OCI-LY7 (cell line): ENCODE results near the gene ANKRD52. TPM values are rescaled to one million over a fixed set of nuclear protein-coding genes. Genes with fewer than 3 reads are reported as not detected.
A peak's percentile ranks its signal among the peaks of the same experiment; 100 is the strongest.

ENCODE experiments used
- BruUV-seq: library from RNA; stranded (reverse); fragments of 400-500 nt; replicated peaks from 2 replicates; lab custom pipeline; 2021; lab: Mats Ljungman, UMichigan
- CTCF ChIA-PET: fragments of 300-600 bp; sonication (Branson Sonifier 250); formaldehyde crosslinking; loops from one replicate; lab custom pipeline; 2022; ENCODE audit warnings: antibody characterized with exemption; ENCODE audit not compliant: unreplicated experiment; lab: Charles Lee
- POLR2A ChIA-PET: fragments of 300-600 bp; sonication (Branson Sonifier 250); formaldehyde crosslinking; loops from one replicate; lab custom pipeline; 2022; ENCODE audit warnings: antibody characterized with exemption; lab: Charles Lee
- DNase-seq: peaks from one replicate; pipeline ENCODE4 v3.0.0-alpha.2; 2015; ENCODE audit warnings: low spot score
- H2AFZ ChIP-seq: fragments of 200-600 bp; sonication (generic), shearing (Covaris generic); 2 replicates; pipeline ENCODE4 v1.6.1; 2014; ENCODE audit warnings: mild to moderate bottlenecking, antibody characterized with exemption, low read length, moderate library complexity
- H3K27ac ChIP-seq: fragments of 200-600 bp; sonication (generic); 2 replicates; pipeline ENCODE4 v1.5.1; 2014; ENCODE audit warnings: mixed run types, low read depth, mild to moderate bottlenecking, moderate library complexity, low read length, inconsistent platforms; ENCODE audit not compliant: poor library complexity, severe bottlenecking
- H3K36me3 ChIP-seq: fragments of 200-600 bp; sonication (generic); 2 replicates; pipeline ENCODE4 v1.6.1; 2014; ENCODE audit warnings: mild to moderate bottlenecking, antibody characterized with exemption, low read length, moderate library complexity, mixed read lengths; ENCODE audit not compliant: insufficient read depth
- H3K4me1 ChIP-seq: fragments of 200-600 bp; sonication (generic); 2 replicates; pipeline ENCODE4 v1.5.1; 2014; ENCODE audit warnings: mild to moderate bottlenecking, low read length; ENCODE audit not compliant: insufficient read depth, poor library complexity, severe bottlenecking
- H3K4me2 ChIP-seq: fragments of 200-600 bp; sonication (generic); 2 replicates; pipeline ENCODE4 v1.6.1; 2014; ENCODE audit warnings: mild to moderate bottlenecking, low read length
- H3K4me3 ChIP-seq: fragments of 200-600 bp; sonication (generic); 2 replicates; pipeline ENCODE4 v1.5.1; 2014; ENCODE audit warnings: mild to moderate bottlenecking, low read depth, low read length; ENCODE audit not compliant: poor library complexity, severe bottlenecking
- H3K79me2 ChIP-seq: fragments of 200-600 bp; sonication (generic); 2 replicates; pipeline ENCODE4 v1.6.1; 2016; ENCODE audit warnings: low read depth, mild to moderate bottlenecking, low read length, moderate library complexity, mixed read lengths; ENCODE audit not compliant: insufficient read depth
- H3K9me2 ChIP-seq: fragments of 200-600 bp; sonication (generic); 2 replicates; pipeline ENCODE4 v1.6.1; 2016; ENCODE audit warnings: mild to moderate bottlenecking, low read length, mixed read lengths; ENCODE audit not compliant: insufficient read depth
- H3K9me3 ChIP-seq: fragments of 200-600 bp; sonication (generic); 2 replicates; pipeline ENCODE4 v1.6.1; 2014; ENCODE audit warnings: mild to moderate bottlenecking, mixed run types, low read length, mixed read lengths
- H4K20me1 ChIP-seq: fragments of 200-600 bp; sonication (generic); 2 replicates; pipeline ENCODE4 v1.6.1; 2014; ENCODE audit warnings: mild to moderate bottlenecking, antibody characterized with exemption, low read length, moderate library complexity, mixed read lengths; ENCODE audit not compliant: insufficient read depth
- CTCF ChIP-seq: fragments of 200-600 bp; sonication (generic); conservative IDR thresholded peaks from 2 replicates; pipeline ENCODE4 v1.5.1; 2014; ENCODE audit warnings: mild to moderate bottlenecking, antibody characterized with exemption, low read length, moderate library complexity, mixed read lengths
- EZH2phosphoT487 ChIP-seq: fragments of 200-600 bp; sonication (generic); IDR thresholded peaks from 2 replicates; pipeline ENCODE4 v1.6.1; 2018; ENCODE audit warnings: low read depth, borderline replicate concordance, mild to moderate bottlenecking, mixed run types, antibody characterized with exemption, low read length, moderate library complexity, mixed read lengths
- intact Hi-C: fragments of 100-400 bp; cut with micrococcal nuclease; formaldehyde crosslinking; loops from one replicate; pipeline ENCODE4 v1.10.0; 2022; ENCODE audit not compliant: unreplicated experiment
- total RNA-seq, 2 experiments: library from RNA; depleted of rRNA in 1 of 2; stranded (reverse); fragments of >200 nt in 1 of 2; shearing (Covaris generic) in 1 of 2; gene quantifications; 2 replicates each; pipeline ENCODE4 v1.2.3, GENCODE V29; 2014 to 2022

The ANKRD52 gene
- total RNA-seq, 2 experiments from 2014 or later: 11.7 to 35.0 TPM

DNA sequence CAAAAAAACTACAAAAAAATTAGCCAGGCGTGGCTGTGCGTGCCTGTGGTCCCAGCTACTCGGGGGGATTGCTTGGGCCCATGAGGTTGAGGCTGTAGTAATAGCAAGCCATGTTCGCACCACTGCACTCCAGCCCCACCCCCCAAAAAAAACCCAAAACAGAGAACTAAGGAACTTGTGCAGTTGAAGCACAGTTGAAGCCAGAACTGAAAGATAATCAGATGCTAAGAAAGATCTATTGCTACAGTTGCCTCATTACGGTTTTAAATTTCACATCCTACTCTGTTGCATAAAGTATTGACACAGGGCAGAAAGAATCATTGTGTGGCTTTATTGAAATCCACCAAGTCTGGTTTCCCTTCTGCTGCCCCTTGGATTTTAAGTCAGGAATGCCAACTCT lies 38.1 kb upstream of the ANKRD52 start:
- no peak for TF ChIP-seq CTCF
- no peak for TF ChIP-seq EZH2phosphoT487
- Histone ChIP-seq H3K9me3 (no peaks in the 10 kb centered on the region), H3K4me2 (peak overlapping the region; percentile 99), H2AFZ (no peak overlapping the region), H3K4me1 (peaks cover 47% of the 10 kb centered on the region), H3K4me3 (peak overlapping the region; percentile 6), H3K27ac (peak overlapping the region; percentile 17), H4K20me1 (0 out of 2 replicates have a peak, but pooled peaks cover 11% of the 10 kb centered on the region), H3K79me2 (peaks cover 89% of the 10 kb centered on the region), H3K9me2 (no peaks in the 10 kb centered on the region), H3K36me3 (peaks cover 69% of the 10 kb centered on the region)
- BruUV-seq: no TSS peak
- ChIA-PET POLR2A (no interaction called here), CTCF (no interaction called here)
- intact Hi-C loops: no loop called here
- DNase-seq: no peak

DNA sequence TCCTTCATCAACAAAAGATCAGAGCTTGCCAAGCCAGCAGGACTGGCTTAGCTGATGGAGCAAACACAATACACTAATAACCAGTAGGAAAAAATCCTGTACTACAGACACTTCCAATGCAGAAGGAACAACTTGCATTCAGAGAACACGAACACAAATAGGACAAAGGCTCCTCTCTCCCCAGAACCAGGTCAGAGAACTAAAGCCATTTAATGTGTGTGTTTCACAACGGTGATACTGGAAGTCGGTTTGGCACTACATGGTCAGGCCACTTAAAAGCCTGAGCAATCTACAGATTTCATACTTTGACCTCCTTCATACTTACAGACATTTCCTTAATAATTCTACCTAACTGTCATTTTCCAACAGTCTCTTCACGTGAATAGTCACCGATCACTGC lies 35.6 kb upstream of the ANKRD52 start:
- DNase-seq: no peak
- no peak overlapping the region for H3K4me2 ChIP-seq
- H4K20me1 ChIP-seq: 0 out of 2 replicates have a peak, but pooled peaks cover 6% of the 10 kb centered on the region
- intact Hi-C loops: no loop called here
- no peak overlapping the region for H3K27ac ChIP-seq
- POLR2A ChIA-PET: no interaction called here
- BruUV-seq: no TSS peak
- no peak overlapping the region for H3K4me3 ChIP-seq
- TF ChIP-seq CTCF (no peak), EZH2phosphoT487 (no peak)
- no peaks in the 10 kb centered on the region for H3K9me3 ChIP-seq
- peaks cover 86% of the 10 kb centered on the region for H3K36me3 ChIP-seq
- CTCF ChIA-PET: no interaction called here
- H3K9me2 ChIP-seq: no peaks in the 10 kb centered on the region
- peaks cover 93% of the 10 kb centered on the region for H3K79me2 ChIP-seq
- H3K4me1 ChIP-seq: peaks cover 35% of the 10 kb centered on the region
- H2AFZ ChIP-seq: no peak overlapping the region

GRCh38 chr12:56288705-56289387 lies 30.7 kb upstream of the ANKRD52 start:
- peaks cover 87% of the 10 kb centered on the region for H3K36me3 ChIP-seq
- ChIA-PET POLR2A (interaction anchor here (0.6 to 0.7 kb wide), 2 partner anchors 15 to 19 kb away, joined by 3 to 4 read pairs; no protein-coding TSS in a partner anchor), CTCF (no interaction called here)
- no TSS peak for BruUV-seq
- no peak for DNase-seq
- no peaks in the 10 kb centered on the region for H3K9me3 ChIP-seq
- H2AFZ ChIP-seq: no peak overlapping the region
- H3K9me2 ChIP-seq: no peaks in the 10 kb centered on the region
- no peak overlapping the region for H3K27ac ChIP-seq
- H3K4me3 ChIP-seq: no peak overlapping the region
- intact Hi-C loops: no loop called here
- peaks cover 67% of the 10 kb centered on the region for H3K79me2 ChIP-seq
- no peak for TF ChIP-seq EZH2phosphoT487
- TF ChIP-seq CTCF: no peak
- H3K4me1 ChIP-seq: peaks cover 6% of the 10 kb centered on the region
- H4K20me1 ChIP-seq: no peaks in the 10 kb centered on the region
- no peak overlapping the region for H3K4me2 ChIP-seq
